H1 (cell line): Measurements from ENCODE around the gene CREB3. TPM values are rescaled to one million over a fixed set of nuclear protein-coding genes. Genes with fewer than 3 reads are reported as not detected.

ENCODE experiments used
- CTCF ChIA-PET: fragments of 300-600 bp; sonication (Branson Sonifier 250); formaldehyde crosslinking; loops from one replicate; lab custom pipeline; 2021; ENCODE audit not compliant: partially characterized antibody; lab: Charles Lee
- POLR2A ChIA-PET: fragments of 300-600 bp; sonication (Branson Sonifier 250); formaldehyde crosslinking; loops from one replicate; lab custom pipeline; 2021; ENCODE audit warnings: inconsistent platforms; ENCODE audit not compliant: partially characterized antibody; lab: Charles Lee
- DNase-seq, 2 experiments: peaks; one replicate each; pipeline versions ENCODE4 v3.0.0 to v3.0.0-alpha.2; 2010 to 2022; ENCODE audit warnings: low spot score in 2 of 2, low read depth in 1 of 2, mixed read lengths in 1 of 2
- FAIRE-seq: peaks from 2 replicates; lab custom pipeline; 2011; peaks lifted over from hg19 to GRCh38; lab: Jason Lieb, UNC
- H2AFZ ChIP-seq: 2 replicates; pipeline ENCODE4 v1.8.1; 2012; ENCODE audit warnings: low read length, inconsistent platforms
- H2AK5ac ChIP-seq: 2 replicates; pipeline ENCODE4 v1.6.1; 2013; ENCODE audit warnings: low read depth, low read length
- H2BK120ac ChIP-seq: replicated peaks from 2 replicates; pipeline ENCODE3; 2013; ENCODE audit warnings: low read depth, low read length, inconsistent platforms
- H2BK12ac ChIP-seq: 2 replicates; pipeline ENCODE4 v1.6.1; 2013; ENCODE audit warnings: low read depth, low read length
- H2BK15ac ChIP-seq: 2 replicates; pipeline ENCODE4 v1.6.1; 2013; ENCODE audit warnings: low read length
- H2BK20ac ChIP-seq: 2 replicates; pipeline ENCODE4 v1.6.1; 2013; ENCODE audit warnings: low read length
- H2BK5ac ChIP-seq: 2 replicates; pipeline ENCODE4 v1.6.1; 2013; ENCODE audit warnings: low read depth, low read length
- H3K14ac ChIP-seq: 2 replicates; pipeline ENCODE4 v1.6.1; 2013; ENCODE audit warnings: inconsistent platforms; ENCODE audit not compliant: insufficient read length
- H3K18ac ChIP-seq: 2 replicates; pipeline ENCODE4 v1.6.1; 2013; ENCODE audit warnings: low read length; ENCODE audit errors: extremely low read depth
- H3K23ac ChIP-seq: 2 replicates; pipeline ENCODE4 v1.6.1; 2013; ENCODE audit warnings: inconsistent platforms; ENCODE audit not compliant: insufficient read length
- H3K23me2 ChIP-seq: 2 replicates; pipeline ENCODE4 v1.6.1; 2013; ENCODE audit warnings: low read depth, low read length
- H3K27ac ChIP-seq: 2 replicates; pipeline ENCODE4 v1.6.1; 2011; ENCODE audit warnings: low read depth, low read length, inconsistent platforms
- H3K27me3 ChIP-seq, 4 experiments: replicated peaks in 1 of 4; 1 replicate in 1 of 4; 2 replicates in 3 of 4; pipeline versions ENCODE4 v1.6.1 to v1.8.1; 2011 to 2013; ENCODE audit warnings: low read length in 3 of 4, mild to moderate bottlenecking in 3 of 4, inconsistent platforms in 2 of 4, mixed read lengths in 2 of 4, moderate library complexity in 1 of 4; ENCODE audit not compliant: control insufficient read depth in 3 of 4, insufficient read depth in 3 of 4; ENCODE audit errors: extremely low read depth in 1 of 4
- H3K36me3 ChIP-seq, 4 experiments: 2 replicates each; pipeline versions ENCODE4 v1.6.1 to v1.8.1; 2011 to 2013; ENCODE audit warnings: mild to moderate bottlenecking in 4 of 4, low read length in 3 of 4, moderate library complexity in 2 of 4, control low read depth in 1 of 4, inconsistent platforms in 1 of 4; ENCODE audit not compliant: insufficient read depth in 4 of 4, control insufficient read depth in 2 of 4
- H3K4ac ChIP-seq: replicated peaks from 2 replicates; pipeline ENCODE3; 2013; ENCODE audit warnings: low read length, low read depth, mixed read lengths, inconsistent platforms; ENCODE audit not compliant: insufficient read length
- H3K4me1 ChIP-seq, 4 experiments: replicated peaks in 1 of 4; 1 replicate in 1 of 4; 2 replicates in 3 of 4; pipeline versions ENCODE4 v1.6.1 to v1.8.1; 2011 to 2013; ENCODE audit warnings: low read length in 3 of 4, inconsistent platforms in 2 of 4, mixed read lengths in 1 of 4; ENCODE audit not compliant: insufficient read depth in 4 of 4, control insufficient read depth in 3 of 4
- H3K4me2 ChIP-seq, 2 experiments: 2 replicates each; pipeline versions ENCODE4 v1.6.1 to v1.8.1; 2011 to 2013; ENCODE audit warnings: low read depth in 2 of 2, low read length in 2 of 2, control low read depth in 1 of 2, inconsistent platforms in 1 of 2, mild to moderate bottlenecking in 1 of 2; ENCODE audit not compliant: insufficient read depth in 1 of 2
- H3K4me3 ChIP-seq, 4 experiments: fragments of 200-600, 300-600 bp in 1 of 4; sonication (generic), shearing (Covaris generic), sonication (Bioruptor Twin) in 1 of 4; 2 replicates each; pipeline versions ENCODE4 v1.5.1 to v1.8.1; 2011 to 2016; ENCODE audit warnings: low read length in 4 of 4, low read depth in 3 of 4, control low read depth in 2 of 4, inconsistent platforms in 2 of 4, mild to moderate bottlenecking in 2 of 4, mixed read lengths in 1 of 4, moderate library complexity in 1 of 4; ENCODE audit not compliant: insufficient read depth in 2 of 4; ENCODE audit errors: extremely low read depth in 1 of 4
- H3K56ac ChIP-seq: replicated peaks from 2 replicates; pipeline ENCODE3; 2013; ENCODE audit warnings: low read depth, mild to moderate bottlenecking, mixed read lengths, low read length, inconsistent platforms; ENCODE audit not compliant: insufficient read length
- H3K79me1 ChIP-seq: 2 replicates; pipeline ENCODE4 v1.6.1; 2013; ENCODE audit warnings: low read depth, low read length, control low read depth
- H3K79me2 ChIP-seq, 2 experiments: 2 replicates each; pipeline versions ENCODE4 v1.6.1 to v1.8.1; 2012 to 2013; ENCODE audit warnings: low read length in 2 of 2, mild to moderate bottlenecking in 2 of 2, inconsistent platforms in 1 of 2; ENCODE audit not compliant: insufficient read depth in 2 of 2, control insufficient read depth in 1 of 2
- H3K9ac ChIP-seq, 4 experiments: replicated peaks in 1 of 4; 1 replicate in 1 of 4; 2 replicates in 3 of 4; pipeline versions ENCODE4 v1.6.1 to v1.8.1; 2011 to 2013; ENCODE audit warnings: low read depth in 3 of 4, low read length in 3 of 4, control low read depth in 2 of 4, mild to moderate bottlenecking in 2 of 4, moderate library complexity in 2 of 4, inconsistent platforms in 1 of 4; ENCODE audit errors: extremely low read depth in 1 of 4
- H3K9me3 ChIP-seq, 2 experiments: 2 replicates each; pipeline versions ENCODE4 v1.6.1 to v1.8.1; 2012 to 2013; ENCODE audit warnings: mild to moderate bottlenecking in 2 of 2, moderate library complexity in 2 of 2, control low read depth in 1 of 2, inconsistent platforms in 1 of 2, low read depth in 1 of 2, low read length in 1 of 2, mixed read lengths in 1 of 2; ENCODE audit not compliant: insufficient read depth in 2 of 2
- H4K20me1 ChIP-seq, 2 experiments: replicated peaks in 1 of 2; 2 replicates each; pipeline versions ENCODE3 to v1.8.1; 2011 to 2013; ENCODE audit warnings: inconsistent platforms in 2 of 2, low read length in 2 of 2, mild to moderate bottlenecking in 1 of 2; ENCODE audit not compliant: insufficient read depth in 2 of 2, control insufficient read depth in 1 of 2
- H4K5ac ChIP-seq: 2 replicates; pipeline ENCODE4 v1.6.1; 2013; ENCODE audit warnings: low read length, low read depth, mixed read lengths, inconsistent platforms; ENCODE audit not compliant: insufficient read length
- H4K8ac ChIP-seq: 2 replicates; pipeline ENCODE4 v1.8.0; 2013; ENCODE audit warnings: mild to moderate bottlenecking, moderate library complexity, low read length, inconsistent platforms; ENCODE audit not compliant: insufficient read depth; ENCODE audit errors: extremely low read depth
- H4K91ac ChIP-seq: replicated peaks from 2 replicates; pipeline ENCODE3; 2013; ENCODE audit warnings: low read length, mixed read lengths, inconsistent platforms; ENCODE audit not compliant: insufficient read length
- GABPA ChIP-seq: IDR thresholded peaks from 2 replicates; pipeline ENCODE4 v1.6.1; 2011; ENCODE audit warnings: mild to moderate bottlenecking, low read length, moderate library complexity, borderline replicate concordance; ENCODE audit not compliant: insufficient read depth
- RNF2 ChIP-seq: fragments of 200-900, 300-1000 bp; sonication (generic); IDR thresholded peaks from 2 replicates; pipeline ENCODE4 v1.7.1; 2016; ENCODE audit warnings: borderline replicate concordance, low read depth, mild to moderate bottlenecking, antibody characterized with exemption, low read length; ENCODE audit not compliant: poor library complexity, severe bottlenecking; ENCODE audit errors: missing control alignments
- SUZ12 ChIP-seq: fragments of 200-600 bp; sonication (generic); IDR thresholded peaks from 2 replicates; pipeline ENCODE4 v1.6.1; 2012; ENCODE audit warnings: mild to moderate bottlenecking, inconsistent platforms, low read length, moderate library complexity, mixed read lengths
- WGBS, 2 experiments: shearing (Covaris generic) in 1 of 2; methylation state at CpG; one replicate each; pipeline versions ENCODE4 v1.1.6 to v1.1.7; 2013 to 2015; ENCODE audit warnings: low lambda C conversion rate in 2 of 2, mixed read lengths in 2 of 2, inconsistent platforms in 1 of 2, low coverage in 1 of 2, missing lambda C conversion rate in 1 of 2; ENCODE audit not compliant: insufficient replicate concordance in 2 of 2, insufficient coverage in 1 of 2, insufficient read length in 1 of 2; ENCODE audit errors: extremely low coverage in 1 of 2, missing lambda C conversion rate in 1 of 2; 5-methylcytosine and 5-hydroxymethylcytosine counted together
- polyA plus RNA-seq, 7 experiments: library from polyadenylated mRNA; depleted of rRNA in 3 of 7; stranded (reverse) in 5 of 7; unstranded in 2 of 7; fragments of >200 nt in 5 of 7; fragments of 200-250 nt in 2 of 7; gene quantifications; 1 replicate in 5 of 7; 2 replicates in 1 of 7; 4 replicates in 1 of 7; pipeline versions ENCODE4 v1.2.1 to v1.2.3, GENCODE V29; 2011 to 2013; ENCODE audit warnings: missing spikeins in 2 of 7, mixed read lengths in 2 of 7
- total RNA-seq: library from RNA; stranded (reverse); fragmentation: NEBNext Ultra II Directional; extraction: Animal tissue kit (Norgen Biotek cat#: 25700); gene quantifications from 2 replicates; pipeline ENCODE4 v1.2.1, GENCODE V29; 2021

The CREB3 gene
- total and polyA plus RNA-seq, 2 of the 8 experiments (the other 6 are each of a cell fraction or from before 2014, with no cell fraction given), result 24.4 to 25.7 TPM

DNA sequence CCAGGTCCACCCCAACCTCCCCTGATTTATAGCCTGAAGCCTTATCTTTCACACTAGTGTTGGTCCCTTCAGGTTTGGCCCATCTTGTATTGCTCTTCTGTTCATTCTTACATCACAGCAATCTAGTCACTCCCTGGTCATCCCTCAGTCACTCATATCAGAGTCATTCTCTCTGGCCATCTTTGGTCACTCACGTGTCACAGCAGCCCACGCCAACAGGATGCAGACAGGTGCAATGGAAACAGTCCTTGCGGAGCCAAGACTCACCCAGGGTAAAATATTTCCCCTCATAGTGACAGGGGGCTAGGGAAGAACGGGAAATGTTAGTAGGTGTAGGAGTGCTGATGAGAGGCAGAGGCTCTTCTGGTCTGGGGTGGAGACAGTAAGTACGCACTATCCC, 21.0 kb downstream of the CREB3 start:
- Histone ChIP-seq H3K27me3 (no peaks in the 10 kb centered on the region), H2BK12ac (no peak overlapping the region), H3K79me1 (peaks cover 4% of the 10 kb centered on the region; the same call in 1 of the 2 replicates), H3K36me3 (peaks cover 3 to 22% (median 15%) of the 10 kb centered on the region in 4 experiments; a peak in 6 of 8 replicates), H3K4me3 (no peak overlapping the region), H4K20me1 (no peaks in the 10 kb centered on the region), H3K56ac (no peak overlapping the region), H2BK20ac (no peak overlapping the region), H2BK15ac (no peak overlapping the region), H3K4ac (no peak overlapping the region), H4K91ac (no peak overlapping the region), H3K23me2 (peaks cover 4% of the 10 kb centered on the region), H4K8ac (no peak overlapping the region; the same call in 1 of the 2 replicates), H3K18ac (no peak overlapping the region), H2BK5ac (no peak overlapping the region), H3K9ac (no peak overlapping the region), H3K4me2 (no peak overlapping the region), H3K14ac (no peak overlapping the region), H2AK5ac (no peak overlapping the region), H3K4me1 (peaks cover 0 to 7% (median 4%) of the 10 kb centered on the region in 4 experiments; a peak in 6 of 7 replicates), H4K5ac (no peak overlapping the region), H3K79me2 (peaks cover under 1 to 11% of the 10 kb centered on the region in 2 experiments), H2AFZ (no peak overlapping the region), H2BK120ac (no peak overlapping the region), H3K27ac (no peak overlapping the region), H3K9me3 (no peaks in the 10 kb centered on the region), H3K23ac (no peak overlapping the region)
- TF ChIP-seq SUZ12, result no peak
- no peak for TF ChIP-seq RNF2
- no peak for TF ChIP-seq GABPA
- FAIRE-seq (no peak), DNase-seq (no peak)
- 94% methylated on average over 5 of the region's 5 CpGs; no CpG with 5 or more reads in 1 of the 2 experiments for WGBS, 2 experiments
- CTCF ChIA-PET, result interaction anchor here (0.9 to 3.5 kb wide), 6 partner anchors 15 to 59 kb away, joined by 3 to 27 read pairs (median 4); partner anchors contain the start of genes CREB3, SPAG8 and TLN1
- POLR2A ChIA-PET, result interaction anchor here (1.8 to 1.9 kb wide), 2 partner anchors 15 to 58 kb away, joined by 4 read pairs; no protein-coding TSS in a partner anchor
